Stimulated activated CD4-positive, alpha-beta T cell treated with anti-CD3 and anti-CD28 coated beads, TNF-alpha, amount 100 ng/mL, for 4 hours (primary cell): ENCODE data around the gene BMI1.

Source experiments
- DNase-seq, 3 experiments: peaks; one replicate each; pipeline ENCODE4 v3.0.0-alpha.2; 2020; ENCODE audit warnings: low read depth in 3 of 3

BMI1 gene

GRCh38 chr10:22319980-22320558, 830 bp upstream of the BMI1 start:
- no peak for DNase-seq

- peak; percentile 50 to 64 (median 59) for DNase-seq
These were observed 441 bp downstream of the BMI1 start for GRCh38 chr10:22321156-22321923.

GRCh38 chr10:22321924-22322640, 1.2 kb downstream of the BMI1 start:
- DNase-seq: no peak

GRCh38 chr10:22322641-22323160, 1.8 kb downstream of the BMI1 start:
- no peak for DNase-seq

GRCh38 chr10:22323538-22324305, 2.8 kb downstream of the BMI1 start:
- no peak for DNase-seq

GRCh38 chr10:22324413-22324812, 3.5 kb downstream of the BMI1 start:
- no peak for DNase-seq

GRCh38 chr10:22324893-22325271, 4.0 kb downstream of the BMI1 start:
- no peak for DNase-seq

GRCh38 chr10:22325272-22326144, 4.6 kb downstream of the BMI1 start:
- peak in 1 of 3 experiments; percentile 56 for DNase-seq

- DNase-seq: no peak
These were observed 5.3 kb downstream of the BMI1 start for GRCh38 chr10:22326145-22326702.

- DNase-seq: no peak
These were observed 8.3 kb downstream of the BMI1 start for GRCh38 chr10:22329150-22329549.

GRCh38 chr10:22332116-22332692, 11.3 kb downstream of the BMI1 start:
- DNase-seq: no peak

- no peak for DNase-seq
These were observed 12.5 kb downstream of the BMI1 start for GRCh38 chr10:22333167-22333974.

- no peak for DNase-seq
These were observed 13.0 kb downstream of the BMI1 start for GRCh38 chr10:22333975-22334282.

- no peak for DNase-seq
These were observed 13.7 kb downstream of the BMI1 start for GRCh38 chr10:22334414-22335172.

GRCh38 chr10:22335173-22335933, 14.5 kb downstream of the BMI1 start:
- DNase-seq: peak in 1 of 3 experiments; percentile 39

- DNase-seq: no peak
These were observed 17.4 kb downstream of the BMI1 start for GRCh38 chr10:22338185-22338900.

GRCh38 chr10:22338931-22339330, 18.0 kb downstream of the BMI1 start:
- DNase-seq: no peak
